ENCODE data around the gene ONECUT2.
A peak's percentile ranks its signal among the peaks of the same experiment; 100 is the strongest.
"Not testable (repeated sequence)": the region's sequence is repeated elsewhere in the genome, so short reads cannot be mapped to it uniquely, and the experiment has no call there.

The ONECUT2 gene

GRCh38 chr18:57434536-57435494, at the start of gene ONECUT2:
TSS of gene ONECUT2 (plus strand) at chr18:57435374. CDS start at chr18:57435717, 343 bp downstream.
- peak; percentile 90 for DNase-seq

- DNase-seq = no peak
Measured at GRCh38 chr18:57389271-57389670, 45.9 kb upstream of the ONECUT2 start.

GRCh38 chr18:57390044-57390443, 45.1 kb upstream of the ONECUT2 start:
- DNase-seq = no peak

GRCh38 chr18:57394749-57395148, 40.4 kb upstream of the ONECUT2 start:
- not testable (repeated sequence) for DNase-seq

GRCh38 chr18:57396831-57397230, 38.3 kb upstream of the ONECUT2 start:
- not testable (repeated sequence) for DNase-seq

GRCh38 chr18:57397440-57398132, 37.6 kb upstream of the ONECUT2 start:
- DNase-seq = no peak

GRCh38 chr18:57404345-57404744, 30.8 kb upstream of the ONECUT2 start:
- no peak for DNase-seq

- DNase-seq = no peak
Measured at GRCh38 chr18:57409650-57410049, 25.5 kb upstream of the ONECUT2 start.

GRCh38 chr18:57410749-57411148, 24.4 kb upstream of the ONECUT2 start:
- no peak for DNase-seq

GRCh38 chr18:57416542-57416941, 18.6 kb upstream of the ONECUT2 start:
- no peak for DNase-seq

GRCh38 chr18:57422313-57422872, 12.8 kb upstream of the ONECUT2 start:
- DNase-seq = peak; percentile 8

GRCh38 chr18:57423821-57424220, 11.4 kb upstream of the ONECUT2 start:
- no peak for DNase-seq

GRCh38 chr18:57425096-57425495, 10.1 kb upstream of the ONECUT2 start:
- DNase-seq = no peak

- no peak for DNase-seq
Measured at GRCh38 chr18:57426187-57426586, 9.0 kb upstream of the ONECUT2 start.

- no peak for DNase-seq
Measured at GRCh38 chr18:57427429-57428201, 7.6 kb upstream of the ONECUT2 start.

- no peak for DNase-seq
Measured at GRCh38 chr18:57428221-57429150, 6.7 kb upstream of the ONECUT2 start.

GRCh38 chr18:57429167-57430078, 5.8 kb upstream of the ONECUT2 start:
- DNase-seq = no peak

GRCh38 chr18:57430079-57431001, 4.8 kb upstream of the ONECUT2 start:
- DNase-seq = no peak

- no peak for DNase-seq
Measured at GRCh38 chr18:57431002-57431382, 4.2 kb upstream of the ONECUT2 start.

Measured in DMS79 treated with DMSO at 0.1 percent for 48 hours (cell line).